Smooth muscle cell (in vitro differentiated cells): ENCODE data around the gene KIAA1549. TPM values are rescaled to one million over a fixed set of nuclear protein-coding genes. Genes with fewer than 3 reads are reported as not detected.

Experiments used
- DNase-seq: peaks from one replicate; lab custom pipeline; 2025; ENCODE audit not compliant: unreplicated experiment; lab: John Stamatoyannopoulos, UW
- H2AFZ ChIP-seq: fragments of 200-600 bp; sonication (generic); 2 replicates; pipeline ENCODE4 v1.6.0; 2016; ENCODE audit warnings: antibody characterized with exemption, low read depth, mild to moderate bottlenecking
- H3F3A ChIP-seq: fragments of 200-600 bp; sonication (generic); 2 replicates; pipeline ENCODE4 v1.6.0; 2017; ENCODE audit warnings: antibody characterized with exemption, low read depth
- H3K27ac ChIP-seq: fragments of 200-600 bp; sonication (generic); 2 replicates; pipeline ENCODE4 v1.5.1; 2016; ENCODE audit warnings: low read depth, mild to moderate bottlenecking
- H3K27me3 ChIP-seq: fragments of 200-600 bp; sonication (generic); 2 replicates; pipeline ENCODE4 v1.6.1; 2016; ENCODE audit warnings: low read depth, mild to moderate bottlenecking
- H3K36me3 ChIP-seq: fragments of 200-600 bp; sonication (generic); 2 replicates; pipeline ENCODE4 v1.5.1; 2016; ENCODE audit warnings: low read depth
- H3K4me1 ChIP-seq: fragments of 200-600 bp; sonication (generic); 2 replicates; pipeline ENCODE4 v1.5.1; 2016; ENCODE audit warnings: low read depth
- H3K4me2 ChIP-seq: fragments of 200-600 bp; sonication (generic); 2 replicates; pipeline ENCODE4 v1.6.0; 2016; ENCODE audit warnings: mild to moderate bottlenecking
- H3K4me3 ChIP-seq: fragments of 200-600 bp; sonication (generic); 2 replicates; pipeline ENCODE4 v1.5.1; 2016; ENCODE audit warnings: mild to moderate bottlenecking
- H3K79me2 ChIP-seq: fragments of 200-600 bp; sonication (generic); 2 replicates; pipeline ENCODE4 v1.6.0; 2016; ENCODE audit warnings: low read depth, mild to moderate bottlenecking
- H3K9ac ChIP-seq: fragments of 200-600 bp; sonication (generic); 2 replicates; pipeline ENCODE4 v1.6.0; 2016; ENCODE audit warnings: low read depth
- H3K9me3 ChIP-seq: fragments of 200-600 bp; sonication (generic); replicated peaks from 2 replicates; pipeline ENCODE4 v1.5.1; 2016; ENCODE audit warnings: low read depth
- H4K20me1 ChIP-seq: fragments of 200-600 bp; sonication (generic); 2 replicates; pipeline ENCODE4 v1.6.0; 2016; ENCODE audit warnings: low read depth
- CTCF ChIP-seq: fragments of 200-600 bp; sonication (generic); IDR thresholded peaks from 2 replicates; pipeline ENCODE4 v1.5.1; 2017; ENCODE audit warnings: borderline replicate concordance, mild to moderate bottlenecking, antibody characterized with exemption; ENCODE audit not compliant: insufficient read depth, poor library complexity, severe bottlenecking
- WGBS: methylation state at CpG from one replicate; pipeline ENCODE4 v1.1.7; 2016; ENCODE audit warnings: low lambda C conversion rate; 5-methylcytosine and 5-hydroxymethylcytosine counted together
- polyA plus RNA-seq: library from polyadenylated mRNA; unstranded; fragments of >200 nt; fragmentation: Nextera tagmentation; extraction: Ambion mirVana; gene quantifications from 2 replicates; pipeline ENCODE4 v1.2.1, GENCODE V29; 2016
- total RNA-seq: library from RNA; depleted of rRNA; stranded (reverse); fragments of >200 nt; gene quantifications from 2 replicates; pipeline ENCODE4 v1.2.3, GENCODE V29; 2014

The KIAA1549 gene
- total and polyA plus RNA-seq, 2 experiments from 2014 or later, result 4.1 to 7.1 TPM

- H4K20me1 ChIP-seq, result no peaks in the 10 kb centered on the region
- peaks cover 5% of the 10 kb centered on the region for H3F3A ChIP-seq
- H3K79me2 ChIP-seq, result no peaks in the 10 kb centered on the region
- H3K9ac ChIP-seq, result no peak overlapping the region
- no peak for DNase-seq
- no peaks in the 10 kb centered on the region for H3K9me3 ChIP-seq
- no peak overlapping the region for H3K4me2 ChIP-seq
- no peaks in the 10 kb centered on the region for H3K36me3 ChIP-seq
- H3K4me3 ChIP-seq, result no peak overlapping the region
- H2AFZ ChIP-seq, result no peak overlapping the region
- H3K27me3 ChIP-seq, result no peaks in the 10 kb centered on the region
- TF ChIP-seq CTCF, result no peak
- 89% methylated on average over 12 of the region's 12 CpGs for WGBS
- peaks cover 14% of the 10 kb centered on the region for H3K4me1 ChIP-seq
- H3K27ac ChIP-seq, result no peak overlapping the region
Observed at GRCh38 chr7:138932870-138933269, 48.3 kb downstream of the KIAA1549 start.

- Histone ChIP-seq H3K27ac (no peak overlapping the region), H3K36me3 (no peaks in the 10 kb centered on the region), H3K4me3 (no peak overlapping the region), H3K4me2 (no peak overlapping the region), H3K9ac (no peak overlapping the region), H3F3A (peaks cover 5% of the 10 kb centered on the region), H4K20me1 (no peaks in the 10 kb centered on the region), H3K9me3 (no peaks in the 10 kb centered on the region), H2AFZ (no peak overlapping the region), H3K4me1 (peaks cover 14% of the 10 kb centered on the region), H3K79me2 (no peaks in the 10 kb centered on the region), H3K27me3 (no peaks in the 10 kb centered on the region)
- TF ChIP-seq CTCF, result no peak
- 92% methylated on average over 5 of the region's 5 CpGs for WGBS
- no peak for DNase-seq
Observed at GRCh38 chr7:138932427-138932826, 48.8 kb downstream of the KIAA1549 start.

GRCh38 chr7:138929969-138930368 lies 51.2 kb downstream of the KIAA1549 start:
- 60% methylated on average over 1 of the region's 1 CpG for WGBS
- no peak for TF ChIP-seq CTCF
- H3K9ac ChIP-seq, result no peak overlapping the region

GRCh38 chr7:138926241-138926612 lies 55.0 kb downstream of the KIAA1549 start:
- H3K79me2 ChIP-seq, result peaks cover 5% of the 10 kb centered on the region
- no peaks in the 10 kb centered on the region for H3K9me3 ChIP-seq
- no peak for TF ChIP-seq CTCF
- peaks cover 21% of the 10 kb centered on the region for H3K4me1 ChIP-seq
- 67% methylated on average over 8 of the region's 8 CpGs for WGBS
- H3K27me3 ChIP-seq, result no peaks in the 10 kb centered on the region
- H2AFZ ChIP-seq, result peak overlapping the region; percentile 72
- H3K27ac ChIP-seq, result peak overlapping the region; percentile 58
- no peaks in the 10 kb centered on the region for H4K20me1 ChIP-seq
- H3K4me2 ChIP-seq, result peak overlapping the region; percentile 67
- DNase-seq, result no peak
- no peak overlapping the region for H3K9ac ChIP-seq
- no peaks in the 10 kb centered on the region for H3K36me3 ChIP-seq
- peaks cover 4% of the 10 kb centered on the region for H3F3A ChIP-seq
- H3K4me3 ChIP-seq, result no peak overlapping the region

More at GRCh38 chr7:138929969-138930368, 51.2 kb downstream of the KIAA1549 start:
- H3F3A ChIP-seq, result peaks cover 5% of the 10 kb centered on the region
- H3K79me2 ChIP-seq, result no peaks in the 10 kb centered on the region
- H3K4me3 ChIP-seq, result no peak overlapping the region
- H3K4me2 ChIP-seq, result no peak overlapping the region
- H3K27me3 ChIP-seq, result no peaks in the 10 kb centered on the region
- no peak for DNase-seq
- no peaks in the 10 kb centered on the region for H3K36me3 ChIP-seq
- peaks cover 19% of the 10 kb centered on the region for H3K4me1 ChIP-seq
- H2AFZ ChIP-seq, result no peak overlapping the region
- H3K27ac ChIP-seq, result no peak overlapping the region
- H4K20me1 ChIP-seq, result no peaks in the 10 kb centered on the region
- no peaks in the 10 kb centered on the region for H3K9me3 ChIP-seq
